GM18499 (cell line): ENCODE measurements around the gene ACTMAP.

Experiments used
- ATAC-seq: cut with Tn5 transposase; IDR thresholded peaks from one replicate; pipeline ENCODE4 v1.9.1; 2021; ENCODE audit warnings: moderate number of reproducible peaks; ENCODE audit not compliant: insufficient read depth, unreplicated experiment

Gene ACTMAP

DNA sequence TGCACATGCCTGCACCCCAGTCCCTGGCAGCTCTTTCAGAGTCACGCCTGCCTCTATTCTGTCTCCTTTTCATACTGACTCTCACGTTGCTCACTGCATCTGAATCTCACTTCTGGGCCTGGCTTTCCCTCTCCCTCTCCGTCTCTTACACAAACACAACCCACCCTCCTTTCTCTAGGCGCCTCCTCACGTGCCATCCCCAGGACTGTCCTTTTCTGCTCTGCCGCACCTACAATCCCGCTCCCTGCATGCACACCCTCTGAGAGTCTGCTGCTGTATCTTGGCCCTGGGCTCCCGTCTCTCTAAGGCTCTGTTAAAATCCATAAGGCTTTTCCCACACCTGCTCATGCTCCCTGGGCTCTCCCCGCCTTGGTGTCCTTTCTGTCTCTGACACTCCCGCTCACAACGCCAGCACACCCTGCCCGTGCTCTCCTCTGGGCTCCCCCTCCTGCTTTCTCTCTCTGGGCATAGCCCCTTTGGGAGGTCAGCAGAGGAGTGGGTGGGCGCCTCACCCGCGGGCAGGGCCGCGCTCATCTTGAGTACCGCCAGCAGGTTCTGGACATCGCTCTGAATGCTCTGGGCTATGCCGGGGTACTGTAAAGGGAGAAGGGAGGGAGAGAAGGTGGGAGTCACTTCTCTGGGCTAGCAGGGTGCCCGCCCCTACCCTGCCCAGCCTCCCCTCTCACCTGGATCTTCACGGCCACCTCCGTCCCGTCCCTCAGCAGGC, 47.1 kb downstream of the ACTMAP start:
- no peak for ATAC-seq

DNA sequence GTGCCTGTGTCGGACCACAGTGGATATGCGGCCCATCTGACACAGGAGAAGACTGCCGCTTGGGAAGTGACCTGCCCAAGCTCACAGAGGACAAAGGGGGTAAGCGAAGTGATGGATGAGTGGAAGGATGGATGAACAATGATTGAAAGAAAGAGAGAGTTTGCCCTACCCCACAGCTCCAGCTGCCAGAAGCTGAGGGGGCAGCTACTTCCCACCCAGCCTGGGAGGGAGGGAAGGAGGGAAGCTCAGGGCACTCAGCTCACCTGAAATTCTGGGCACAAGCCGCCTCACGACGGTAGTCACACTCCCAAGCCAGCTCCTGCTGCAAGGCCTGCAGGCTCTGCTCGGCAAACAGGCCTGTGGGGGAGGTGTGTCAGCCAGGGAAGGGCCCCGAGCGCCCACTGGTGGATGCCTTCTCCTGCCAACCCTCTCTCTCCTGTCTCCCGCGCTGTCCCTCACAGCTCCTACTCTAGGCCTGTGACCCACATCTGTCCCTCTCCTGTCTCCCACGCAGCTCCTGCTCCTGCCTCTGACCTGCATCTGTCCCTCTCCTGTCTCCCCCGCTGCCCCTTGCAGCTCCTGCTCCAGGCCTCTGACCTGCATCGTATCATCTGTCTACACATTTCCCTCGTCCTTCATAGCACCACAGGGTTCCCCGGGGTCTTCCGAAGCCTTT, 47.8 kb downstream of the ACTMAP start:
- no peak for ATAC-seq

DNA sequence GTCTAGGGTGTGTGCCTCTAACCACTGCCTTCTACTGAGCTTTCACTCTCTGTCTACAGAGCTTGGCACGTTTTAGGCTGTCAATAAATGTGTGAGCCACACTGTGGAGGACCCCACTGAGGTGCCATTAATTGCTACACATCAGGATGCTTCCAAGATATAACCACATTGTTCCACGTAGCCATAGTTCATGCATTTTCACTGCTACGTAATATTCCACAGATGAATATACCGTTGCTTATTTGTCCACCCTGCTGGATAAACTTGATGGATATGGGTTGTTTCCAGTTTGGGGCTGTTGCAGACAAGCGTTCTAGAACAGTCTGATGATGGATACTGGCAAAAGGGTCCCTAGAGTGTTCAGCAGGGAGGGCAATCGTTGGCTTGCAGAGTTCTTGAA, 48.5 kb downstream of the ACTMAP start:
- no peak for ATAC-seq

DNA sequence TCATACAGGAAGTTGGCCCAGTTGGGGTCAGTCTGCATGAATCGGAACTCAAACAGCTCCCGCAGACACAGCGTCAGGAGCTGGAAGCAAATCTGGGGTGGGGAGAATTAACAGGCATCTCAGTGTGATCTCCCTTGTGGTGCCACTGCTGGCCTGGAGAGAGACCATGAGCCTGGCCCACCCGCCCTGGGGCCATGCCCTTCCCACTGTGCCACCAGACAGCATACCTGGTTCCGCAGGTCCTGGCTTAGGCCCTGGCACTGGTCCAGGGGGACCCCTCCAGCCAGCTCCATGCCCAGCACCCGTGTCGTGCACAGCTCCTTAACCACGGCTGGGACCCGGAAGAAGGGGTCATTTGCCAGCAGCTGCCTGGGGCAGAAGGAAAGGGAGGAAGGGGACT, 50.2 kb downstream of the ACTMAP start:
- no peak for ATAC-seq

DNA sequence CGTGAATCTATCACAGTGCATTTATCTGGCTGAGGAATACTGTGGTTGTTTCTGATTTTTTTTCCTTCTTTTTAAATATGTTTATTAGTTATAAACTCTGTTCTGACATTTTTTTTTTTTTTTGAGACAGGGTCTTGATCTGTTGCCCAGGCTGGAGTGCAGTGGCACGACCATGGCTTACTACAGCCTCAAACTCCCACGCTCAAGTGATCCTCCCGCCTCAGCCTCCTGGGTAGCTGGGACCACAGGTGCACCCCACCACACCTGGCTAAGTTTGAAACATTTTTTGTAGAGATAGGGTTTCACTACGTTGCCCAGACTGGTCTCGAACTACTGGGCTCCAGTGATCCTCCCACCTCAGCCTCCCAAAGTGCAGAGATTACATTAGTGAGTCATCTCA, 53.3 kb downstream of the ACTMAP start:
- no peak for ATAC-seq

DNA sequence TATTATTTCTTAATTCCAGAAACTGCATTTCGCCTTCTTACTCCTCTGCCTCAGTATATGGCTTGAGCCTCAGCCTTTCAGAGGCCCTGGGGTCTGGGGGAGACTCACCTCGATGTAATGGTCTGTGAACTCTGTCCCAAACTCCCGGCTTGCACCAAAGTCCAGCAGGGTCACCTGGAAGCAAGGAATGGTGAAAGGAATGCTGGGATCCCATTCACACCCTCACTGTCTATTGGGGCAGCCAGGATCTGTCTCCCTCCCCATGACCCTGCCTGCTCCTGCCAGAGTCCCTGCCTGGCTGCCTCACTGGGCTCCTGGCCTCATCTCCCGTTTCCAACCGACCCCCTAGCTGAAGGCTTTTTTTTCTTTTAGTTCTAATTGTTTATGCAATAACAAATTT, 54.4 kb downstream of the ACTMAP start:
- no peak for ATAC-seq

DNA sequence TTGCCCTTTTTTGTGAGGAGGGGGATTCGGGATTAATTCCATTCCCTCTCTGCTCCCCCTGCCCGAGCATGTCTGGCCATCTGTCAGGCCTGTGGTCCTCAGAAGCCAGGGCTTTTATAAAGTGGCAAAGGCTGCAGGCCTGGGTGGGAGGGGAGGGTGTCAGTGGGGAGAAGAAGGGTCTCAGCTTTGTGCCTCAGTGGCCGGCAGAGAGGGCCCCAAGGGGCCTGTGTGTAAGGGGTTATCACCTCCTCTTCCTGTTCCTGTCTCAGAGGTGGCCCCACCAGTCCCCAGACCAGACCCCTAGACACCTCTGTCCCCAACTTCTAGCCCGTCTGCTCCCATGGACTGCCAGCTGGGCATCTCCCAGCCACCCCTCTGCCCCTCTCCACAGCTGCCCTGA, 56.4 kb downstream of the ACTMAP start:
- no peak for ATAC-seq

DNA sequence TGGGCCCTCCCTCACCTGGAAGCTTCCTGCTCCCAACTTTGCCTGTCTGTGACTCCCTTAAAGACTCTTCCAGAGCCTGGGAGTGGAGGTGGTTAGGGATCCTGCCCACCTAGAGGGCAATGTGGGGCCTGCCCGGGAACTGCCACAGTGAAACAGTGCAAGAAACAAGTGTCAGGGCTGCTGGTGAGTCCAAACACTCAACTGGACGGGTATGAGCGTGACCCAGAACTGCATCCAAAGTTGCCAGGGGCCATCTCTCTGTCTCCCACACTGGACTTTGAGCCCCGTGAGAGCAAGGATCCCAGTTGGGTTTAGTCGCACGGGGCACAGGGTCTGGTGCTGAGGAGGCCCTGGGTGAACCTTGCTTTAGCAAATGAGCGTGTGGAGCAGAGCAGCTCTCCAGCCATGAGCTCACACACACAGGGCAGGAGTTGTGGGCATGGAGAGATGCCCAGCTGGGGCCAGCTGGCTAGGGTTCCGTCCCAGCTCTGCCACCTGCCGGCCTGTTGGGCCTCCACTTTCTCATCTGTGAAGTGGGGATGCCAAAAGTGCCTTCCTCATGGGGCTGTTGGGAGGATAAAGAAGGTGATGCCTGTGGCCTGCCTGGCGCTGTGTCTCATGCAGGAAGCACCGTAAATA, 57.0 kb downstream of the ACTMAP start:
- no peak for ATAC-seq

DNA sequence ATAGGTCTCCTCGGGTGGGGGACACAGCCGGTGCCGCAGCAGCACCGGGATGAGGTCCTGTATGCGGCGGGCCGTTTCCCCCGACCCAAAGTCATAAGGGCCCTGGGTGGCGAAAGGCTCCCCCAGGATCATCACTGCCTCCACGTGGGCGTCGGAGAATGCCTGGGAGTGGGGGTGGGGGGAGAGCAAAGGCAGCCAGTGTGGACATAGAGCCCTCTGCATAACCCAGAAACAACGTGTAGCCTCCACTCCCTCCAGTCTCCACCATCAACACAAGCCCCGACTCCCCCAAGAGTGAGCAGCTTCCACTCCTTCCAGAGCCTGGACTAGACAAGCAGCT, 58.1 kb downstream of the ACTMAP start:
- no peak for ATAC-seq

DNA sequence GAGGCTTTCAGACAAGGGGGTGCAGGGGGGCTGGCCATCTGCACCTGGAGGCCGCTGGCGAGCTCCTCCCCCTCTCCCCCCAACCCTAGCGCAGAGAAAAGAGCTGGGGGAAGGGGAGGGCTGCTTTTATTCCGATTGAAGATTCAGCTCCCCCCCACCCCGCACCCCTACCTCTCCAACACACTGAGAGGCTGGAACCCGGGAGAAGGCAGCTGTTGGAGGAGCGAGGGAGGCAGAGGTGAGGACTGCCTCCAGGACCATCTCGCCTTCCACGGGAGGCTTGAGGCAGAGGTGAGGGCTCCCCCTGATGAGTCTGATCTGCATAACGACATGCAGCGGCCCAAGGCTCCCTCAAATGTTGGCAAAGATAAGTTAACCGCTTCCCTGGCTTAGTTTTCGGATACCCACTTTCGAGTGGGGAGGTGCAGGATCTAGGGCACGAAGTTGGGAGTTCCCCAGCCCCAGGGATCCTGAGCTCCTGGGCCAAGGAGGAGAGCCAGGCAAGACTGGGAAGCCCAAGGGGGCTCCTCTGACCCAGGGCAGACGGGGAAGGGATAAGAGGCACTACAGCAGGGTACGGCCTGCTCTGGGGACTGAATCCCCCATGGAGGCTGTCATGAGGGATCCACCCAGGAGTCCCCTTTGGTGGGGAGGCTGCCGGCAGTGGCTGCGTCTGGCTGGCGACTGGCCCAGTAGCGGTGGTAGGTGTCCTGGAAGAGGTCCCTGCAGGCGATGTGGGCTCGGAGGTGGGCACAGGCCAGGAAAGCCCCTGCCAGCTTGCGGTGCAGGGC, 58.7 kb downstream of the ACTMAP start:
- ATAC-seq = no peak
